ENCODE results near the gene ZBTB6.
A peak's percentile ranks its signal among the peaks of the same experiment; 100 is the strongest.
"Not testable (repeated sequence)": the region's sequence is repeated elsewhere in the genome, so short reads cannot be mapped to it uniquely, and the experiment has no call there.

Gene ZBTB6

DNA sequence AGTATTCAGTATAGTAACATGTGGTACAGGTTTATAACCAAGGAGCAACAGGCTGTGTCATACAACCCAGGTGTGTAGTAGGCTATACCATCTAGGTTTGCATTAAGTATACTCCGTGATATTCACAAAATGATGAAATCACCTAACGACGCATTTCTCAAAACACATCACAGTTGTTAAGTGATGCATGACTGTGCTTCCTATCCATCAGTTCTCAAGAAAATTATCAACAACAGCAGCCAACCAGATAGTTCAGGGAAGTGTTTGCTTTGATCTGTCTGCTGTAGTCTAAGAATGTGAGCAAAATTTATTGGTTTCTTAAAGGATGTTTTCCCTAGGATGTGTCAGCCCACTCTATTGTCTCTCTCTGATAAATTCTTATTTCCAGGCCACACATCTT is 10.8 kb upstream of the ZBTB6 start:
- no peak for DNase-seq

- no peak for DNase-seq
Observed at GRCh38 chr9:122922713-122923112, 9.6 kb upstream of the ZBTB6 start.

DNA sequence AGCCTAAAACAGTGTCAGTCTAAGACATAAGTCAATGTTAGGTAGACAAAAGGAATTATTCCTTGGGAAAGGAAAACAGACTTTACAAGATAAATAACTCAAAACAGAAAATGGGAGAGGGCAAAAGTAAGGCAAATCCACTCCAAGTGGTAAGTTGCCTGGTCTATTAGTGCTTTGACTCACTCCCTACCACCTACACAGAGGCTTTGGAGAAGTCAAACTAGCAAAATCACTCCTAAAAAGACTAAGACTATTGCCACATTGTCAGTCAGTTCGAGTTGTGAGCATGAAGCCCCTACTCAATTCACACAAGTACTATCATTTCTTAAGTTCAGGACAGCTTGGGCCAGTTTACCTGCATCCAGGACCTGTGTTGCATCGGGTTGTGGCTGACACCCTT is 5.2 kb upstream of the ZBTB6 start:
- DNase-seq: no peak

GRCh38 chr9:122912671-122912963 is 506 bp downstream of the ZBTB6 start:
- DNase-seq: no peak

GRCh38 chr9:122906122-122906521 is 7.0 kb downstream of the ZBTB6 start:
- DNase-seq: not testable (repeated sequence)

DNA sequence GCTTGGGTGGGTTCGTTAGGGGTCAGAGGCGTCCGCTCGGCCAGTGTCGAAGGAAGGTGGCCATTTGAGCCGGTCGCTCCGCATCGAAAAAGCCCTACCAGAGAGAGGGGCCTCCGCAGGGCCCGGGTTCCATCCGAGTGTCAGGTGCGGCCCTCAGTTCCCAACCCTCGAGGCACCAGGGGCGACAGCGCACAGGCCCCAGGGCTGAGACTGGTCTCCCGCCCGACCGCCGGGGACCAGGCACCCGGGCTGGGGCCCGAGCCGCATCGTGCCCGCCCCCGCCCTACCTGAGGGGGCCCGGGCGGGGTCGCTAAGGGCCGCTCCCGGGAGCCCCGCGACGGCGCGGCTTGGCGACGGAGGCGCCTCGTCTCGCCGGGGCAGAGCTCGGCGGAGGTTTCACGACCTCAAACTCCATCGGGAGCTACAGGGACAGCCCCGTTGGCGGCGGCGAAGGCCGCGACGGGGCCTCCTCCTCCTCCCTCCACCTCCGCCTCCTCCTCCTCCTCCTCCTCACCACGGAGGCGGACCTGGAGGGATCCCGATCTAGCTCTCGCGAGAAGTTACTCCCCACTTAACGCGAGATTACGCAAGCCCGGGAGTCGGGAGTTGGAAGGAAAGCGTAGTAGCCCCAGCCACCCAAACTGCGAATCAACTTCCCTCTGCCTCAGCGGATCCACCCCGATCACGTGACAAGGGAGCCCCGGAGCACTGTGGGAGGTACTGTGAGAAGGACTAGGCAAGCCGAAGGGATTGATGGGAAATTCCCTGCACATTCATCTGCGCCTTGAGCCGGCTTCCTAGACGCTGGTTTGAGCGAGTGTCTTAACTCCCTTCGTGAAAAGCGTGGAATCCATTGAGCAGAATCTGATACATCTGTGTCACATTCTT is 8.1 kb downstream of the ZBTB6 start, which contains the start of gene RC3H2:
Gene RC3H2 (minus strand): TSS at position 537 of the 888 bp plus-strand sequence. CDS start 7,850 bp downstream, outside the sequence.
- DNase-seq: peak; percentile 94

DNA sequence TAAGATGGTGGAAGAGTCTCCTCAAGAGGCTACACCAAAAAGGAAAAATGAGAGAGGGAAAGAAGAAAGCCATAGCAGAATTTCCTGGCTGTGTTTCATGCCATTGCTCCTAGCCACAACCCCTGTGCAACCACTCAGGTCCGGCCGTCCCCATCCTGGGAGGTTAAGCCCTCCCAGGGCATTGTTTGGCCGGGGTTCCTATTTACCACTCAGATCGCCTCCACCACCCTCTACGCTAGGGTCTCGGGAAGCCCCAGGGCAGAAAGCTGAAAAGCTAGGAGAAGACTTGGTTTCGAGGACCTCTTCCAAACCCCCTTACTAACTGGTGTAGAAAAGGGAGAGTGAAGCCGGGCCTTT is 8.7 kb downstream of the ZBTB6 start:
- DNase-seq: no peak

- DNase-seq: no peak
Observed at GRCh38 chr9:122900791-122901190, 12.3 kb downstream of the ZBTB6 start.

GRCh38 chr9:122897969-122898368 is 15.2 kb downstream of the ZBTB6 start:
- no peak for DNase-seq

DNA sequence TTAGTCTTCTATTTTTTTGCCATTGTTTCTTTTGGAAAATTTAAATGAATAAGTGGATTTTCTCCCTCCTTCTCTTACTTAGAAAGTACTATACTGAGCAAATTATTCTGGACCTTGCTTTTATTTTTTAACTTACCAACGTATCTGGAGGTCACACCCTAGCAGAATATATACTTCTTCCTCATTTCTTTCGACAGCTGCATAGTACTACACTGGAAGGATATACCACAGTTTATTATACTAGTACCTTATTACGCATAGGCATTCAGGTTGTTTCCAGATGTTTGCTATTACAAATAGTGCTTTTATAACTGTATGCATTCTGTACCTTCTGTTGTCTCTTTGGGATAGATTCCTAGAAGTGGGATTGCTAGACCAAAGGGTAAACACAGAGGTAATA is 24.6 kb downstream of the ZBTB6 start:
- no peak for DNase-seq

GRCh38 chr9:122883125-122883524 is 30.0 kb downstream of the ZBTB6 start:
- DNase-seq: no peak

- DNase-seq: no peak
Observed at GRCh38 chr9:122879443-122879842, 33.7 kb downstream of the ZBTB6 start.

GRCh38 chr9:122875523-122875922 is 37.6 kb downstream of the ZBTB6 start:
- no peak for DNase-seq

- not testable (repeated sequence) for DNase-seq
Observed at GRCh38 chr9:122867276-122867675, 45.8 kb downstream of the ZBTB6 start.

DNA sequence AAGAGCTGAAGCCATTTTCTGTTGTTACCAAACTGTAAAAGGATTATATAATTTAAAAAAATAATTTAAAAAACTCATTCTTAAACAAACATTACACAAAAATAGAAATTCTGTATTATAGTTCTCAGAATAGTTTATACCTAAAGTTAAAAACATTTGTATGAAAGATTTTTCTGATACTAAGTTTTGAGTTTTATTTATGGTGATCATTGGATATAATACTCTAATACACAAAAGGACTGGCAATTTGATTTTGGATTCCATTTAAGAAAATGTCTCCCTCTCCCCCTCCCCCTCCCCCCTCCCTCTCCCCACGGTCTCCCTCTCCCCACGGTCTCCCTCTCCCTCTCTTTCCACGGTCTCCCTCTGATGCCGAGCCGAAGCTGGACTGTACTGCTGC is 47.0 kb downstream of the ZBTB6 start:
- DNase-seq: no peak

DNA sequence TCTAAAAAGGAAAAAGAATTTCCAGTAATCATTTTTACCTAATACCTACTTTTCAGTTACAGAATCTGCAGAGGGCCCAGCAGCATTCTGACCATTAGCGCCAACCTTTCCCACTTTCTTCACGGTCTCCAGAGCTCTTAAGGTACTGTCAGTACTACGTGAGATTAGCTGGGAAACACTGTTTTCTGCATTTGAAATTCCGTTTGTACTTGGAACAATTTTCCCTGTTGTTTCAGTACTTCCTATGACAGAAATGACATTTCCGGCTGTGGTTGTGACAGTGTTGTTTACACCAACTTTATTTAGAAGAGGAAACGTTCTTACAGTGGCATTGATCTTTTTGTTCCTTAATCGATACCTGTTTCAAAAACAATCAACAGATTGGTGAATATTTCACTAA is 47.8 kb downstream of the ZBTB6 start:
- no peak for DNase-seq

DNA sequence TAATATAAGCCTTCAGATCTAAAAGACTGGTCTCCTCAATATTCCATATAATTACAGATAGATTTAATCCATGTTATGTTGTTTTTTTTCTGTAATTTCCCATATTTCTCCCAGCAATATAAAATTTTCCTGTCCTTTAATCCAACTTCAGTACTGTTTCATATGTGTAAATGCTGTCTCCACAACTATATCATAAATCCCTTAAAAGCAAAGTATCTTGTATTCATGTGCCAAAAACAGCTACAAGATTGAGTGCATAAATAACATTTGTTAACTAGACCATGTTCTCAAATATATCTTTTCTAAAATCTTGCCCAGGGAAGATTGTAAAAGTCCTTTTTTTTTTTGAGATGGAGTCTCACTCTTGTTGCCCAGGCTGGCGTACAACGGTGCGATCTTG is 49.7 kb downstream of the ZBTB6 start:
- DNase-seq: no peak

DNA sequence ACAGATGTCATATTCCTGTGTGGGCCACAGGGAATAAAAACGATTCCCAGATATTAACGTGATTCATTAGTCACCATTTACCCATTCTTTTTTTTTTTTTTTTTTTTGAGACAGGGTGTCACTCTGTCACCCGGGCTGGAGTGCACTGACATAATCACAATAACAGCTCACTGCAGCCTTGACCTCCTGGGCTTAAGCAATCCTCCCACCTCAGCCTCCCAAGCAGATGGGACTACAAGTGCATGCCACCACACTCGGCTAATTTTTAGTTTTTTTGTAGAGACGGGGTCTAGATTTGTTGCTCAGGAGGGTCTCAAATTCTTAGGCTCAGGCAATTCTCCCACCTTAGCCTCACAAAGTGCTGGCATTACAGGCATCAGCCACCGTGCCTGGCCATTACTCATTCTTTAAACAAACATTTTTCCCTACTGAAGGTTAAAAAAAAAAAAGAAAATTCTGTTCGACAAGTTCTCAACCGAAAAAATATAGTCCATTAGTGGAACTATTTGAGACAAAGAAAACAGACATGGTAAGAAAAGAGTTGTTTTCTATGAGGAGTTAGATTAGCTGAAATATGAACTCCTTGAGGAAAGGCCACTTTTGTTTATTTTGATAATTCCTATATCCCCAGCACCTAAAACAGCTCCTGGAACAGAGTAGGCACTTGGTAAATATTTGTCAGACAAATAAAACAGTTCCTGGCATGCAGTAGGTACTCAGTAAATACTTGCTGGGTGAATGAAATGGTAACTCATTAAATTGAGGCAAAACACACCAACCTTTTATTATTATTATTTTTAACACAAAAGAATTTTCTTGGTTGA is 52.6 kb downstream of the ZBTB6 start:
- DNase-seq: no peak
